GM12865 (cell line): ENCODE data around the gene R3HCC1L.
"Not testable (repeated sequence)": the region's sequence is repeated elsewhere in the genome, so short reads cannot be mapped to it uniquely, and the experiment has no call there.

Source experiments
- DNase-seq: peaks from one replicate; pipeline ENCODE4 v3.0.0; 2010; ENCODE audit warnings: low read depth
- H3K4me3 ChIP-seq: 2 replicates; pipeline ENCODE4 v1.5.1; 2011; ENCODE audit warnings: mild to moderate bottlenecking, low read depth, low read length, control low read depth
- TF ChIP-seq, protein P1 (sequence below): IDR thresholded peaks from 2 replicates; pipeline ENCODE4 v1.5.1; 2011; ENCODE audit warnings: low read length, control low read depth, low read depth, inconsistent platforms; ENCODE audit not compliant: insufficient read depth; ENCODE audit errors: missing control alignments

Gene R3HCC1L

DNA sequence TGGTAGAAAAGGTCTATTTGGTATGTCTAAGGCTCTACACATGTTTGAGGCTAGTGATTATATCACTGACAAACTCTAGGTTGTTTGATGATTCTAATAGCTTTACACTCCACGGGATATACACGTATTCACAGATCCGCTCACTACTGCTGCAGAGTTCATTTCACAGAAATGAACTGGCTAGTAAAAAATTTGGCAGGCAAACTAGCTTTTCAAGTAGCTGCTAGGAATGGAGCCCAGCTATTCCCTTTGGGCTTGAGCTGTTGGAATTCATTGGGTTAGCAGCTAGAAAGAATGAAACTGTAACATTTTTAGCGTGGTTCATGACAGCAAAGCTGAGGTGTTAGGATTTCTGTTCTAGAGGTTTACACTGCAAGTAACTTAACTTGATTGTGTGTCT, 37.6 kb downstream of the R3HCC1L start:
- H3K4me3 ChIP-seq = no peak overlapping the region
- TF ChIP-seq, protein P1, sequence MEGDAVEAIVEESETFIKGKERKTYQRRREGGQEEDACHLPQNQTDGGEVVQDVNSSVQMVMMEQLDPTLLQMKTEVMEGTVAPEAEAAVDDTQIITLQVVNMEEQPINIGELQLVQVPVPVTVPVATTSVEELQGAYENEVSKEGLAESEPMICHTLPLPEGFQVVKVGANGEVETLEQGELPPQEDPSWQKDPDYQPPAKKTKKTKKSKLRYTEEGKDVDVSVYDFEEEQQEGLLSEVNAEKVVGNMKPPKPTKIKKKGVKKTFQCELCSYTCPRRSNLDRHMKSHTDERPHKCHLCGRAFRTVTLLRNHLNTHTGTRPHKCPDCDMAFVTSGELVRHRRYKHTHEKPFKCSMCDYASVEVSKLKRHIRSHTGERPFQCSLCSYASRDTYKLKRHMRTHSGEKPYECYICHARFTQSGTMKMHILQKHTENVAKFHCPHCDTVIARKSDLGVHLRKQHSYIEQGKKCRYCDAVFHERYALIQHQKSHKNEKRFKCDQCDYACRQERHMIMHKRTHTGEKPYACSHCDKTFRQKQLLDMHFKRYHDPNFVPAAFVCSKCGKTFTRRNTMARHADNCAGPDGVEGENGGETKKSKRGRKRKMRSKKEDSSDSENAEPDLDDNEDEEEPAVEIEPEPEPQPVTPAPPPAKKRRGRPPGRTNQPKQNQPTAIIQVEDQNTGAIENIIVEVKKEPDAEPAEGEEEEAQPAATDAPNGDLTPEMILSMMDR = no peak
- no peak for DNase-seq

DNA sequence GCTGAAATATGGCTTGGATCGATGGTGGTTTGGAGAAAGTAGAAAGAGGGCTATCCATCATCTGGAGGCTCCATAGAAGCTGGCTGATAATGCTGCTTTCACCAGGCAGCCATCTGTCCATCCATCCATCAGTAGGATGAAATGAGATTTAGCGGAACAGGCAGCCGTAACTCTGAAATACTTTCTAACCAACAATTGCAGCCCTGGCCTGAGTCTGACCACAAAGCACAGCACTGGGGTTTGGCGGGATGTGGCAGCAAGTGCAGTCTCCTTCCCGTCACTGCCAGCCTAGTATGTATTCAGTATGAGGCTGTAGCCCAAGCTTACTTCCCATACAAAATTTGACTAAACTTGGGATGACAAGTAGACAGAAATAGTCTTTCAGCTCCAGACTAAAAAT, 38.0 kb downstream of the R3HCC1L start:
- no peak for DNase-seq
- TF ChIP-seq, protein P1 = no peak
- H3K4me3 ChIP-seq = no peak overlapping the region

DNA sequence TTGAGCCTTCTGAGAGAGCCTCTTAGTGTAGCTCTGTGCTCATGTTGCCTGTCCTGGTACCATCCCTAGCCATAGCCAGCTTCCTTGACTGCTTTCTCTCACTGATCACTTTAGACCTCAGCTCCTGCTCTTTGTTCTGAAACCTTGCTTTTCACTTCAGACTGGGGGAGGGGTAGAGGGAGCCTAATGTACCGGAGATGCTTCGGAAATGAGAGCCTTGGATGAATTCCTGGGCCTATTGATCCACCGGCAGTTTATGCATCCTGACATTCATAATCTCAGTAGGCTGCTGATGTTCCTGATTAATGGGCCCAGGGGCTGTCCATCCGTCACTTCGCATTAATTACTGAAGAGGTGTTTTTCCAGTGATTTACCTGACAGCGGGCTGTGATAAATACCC, 38.8 kb downstream of the R3HCC1L start:
- no peak overlapping the region for H3K4me3 ChIP-seq
- TF ChIP-seq, protein P1 = no peak
- no peak for DNase-seq

DNA sequence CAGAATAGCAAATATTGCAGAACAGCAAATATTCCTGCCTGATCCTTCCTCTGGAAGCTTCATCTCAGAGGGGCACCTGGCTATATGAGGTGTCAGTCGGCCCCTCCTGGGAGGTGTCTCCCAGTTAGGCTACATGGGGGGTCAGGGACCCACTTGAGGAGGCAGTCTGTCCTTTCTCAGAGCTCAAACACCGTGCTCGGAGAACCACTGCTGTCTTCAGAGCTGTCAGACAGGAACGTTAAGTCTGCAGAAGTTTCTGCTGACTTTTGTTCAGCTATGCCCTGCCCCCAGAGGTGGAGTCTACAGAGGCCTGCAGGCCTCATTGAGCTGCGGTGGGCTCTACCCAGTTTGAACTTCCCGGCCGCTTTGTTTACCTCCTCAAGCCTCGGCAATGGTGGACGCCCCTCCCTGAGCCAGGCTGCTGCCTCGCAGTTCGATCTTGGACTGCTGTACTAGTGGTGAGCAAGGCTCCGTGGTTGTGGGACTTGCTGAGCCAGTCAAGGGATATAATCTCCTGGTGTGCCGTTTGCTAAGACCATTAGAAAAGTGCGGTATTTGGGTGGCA, 48.0 kb downstream of the R3HCC1L start:
- H3K4me3 ChIP-seq = not testable (repeated sequence)

DNA sequence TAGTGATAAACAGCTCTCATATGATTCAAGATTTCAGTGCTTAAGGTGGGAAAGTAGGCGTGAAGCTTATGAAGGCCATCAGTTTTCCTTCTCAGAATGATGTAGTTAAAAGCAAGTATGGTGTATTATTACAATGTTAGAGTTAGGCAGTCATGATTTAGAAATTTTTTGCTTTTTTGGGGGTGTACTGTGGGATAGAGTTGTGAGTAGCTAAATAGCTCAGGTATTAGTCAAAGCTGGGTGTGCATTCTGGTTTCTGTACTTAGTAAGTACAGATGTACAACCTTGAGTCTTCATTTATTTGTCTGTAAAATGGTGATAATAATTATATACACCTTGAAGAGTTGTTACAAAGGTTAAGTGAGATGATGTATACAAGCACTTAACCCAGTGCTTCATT, 52.2 kb downstream of the R3HCC1L start:
- TF ChIP-seq, protein P1 = no peak
- H3K4me3 ChIP-seq = no peak overlapping the region
- DNase-seq = no peak

More for the DNA sequence above, 48.0 kb downstream of the R3HCC1L start:
- DNase-seq = not testable (repeated sequence)

DNA sequence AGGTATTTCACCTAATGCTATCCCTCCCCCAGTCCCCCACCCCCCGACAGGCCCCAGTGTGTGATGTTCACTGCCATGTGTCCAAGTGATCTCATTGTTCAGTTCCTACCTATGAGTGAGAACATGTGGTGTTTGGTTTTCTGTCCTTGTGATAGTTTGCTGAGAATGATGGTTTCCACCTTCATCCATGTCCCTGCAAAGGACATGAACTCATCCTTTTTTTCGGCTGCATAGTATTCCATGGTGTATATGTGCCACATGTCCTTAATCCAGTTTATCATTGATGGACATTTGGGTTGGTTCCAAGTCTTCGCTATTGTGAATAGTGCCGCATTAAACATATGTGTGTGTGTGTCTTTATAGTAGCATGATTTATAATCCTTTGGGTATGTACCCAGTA, 56.3 kb downstream of the R3HCC1L start:
- not testable (repeated sequence) for H3K4me3 ChIP-seq, DNase-seq

DNA sequence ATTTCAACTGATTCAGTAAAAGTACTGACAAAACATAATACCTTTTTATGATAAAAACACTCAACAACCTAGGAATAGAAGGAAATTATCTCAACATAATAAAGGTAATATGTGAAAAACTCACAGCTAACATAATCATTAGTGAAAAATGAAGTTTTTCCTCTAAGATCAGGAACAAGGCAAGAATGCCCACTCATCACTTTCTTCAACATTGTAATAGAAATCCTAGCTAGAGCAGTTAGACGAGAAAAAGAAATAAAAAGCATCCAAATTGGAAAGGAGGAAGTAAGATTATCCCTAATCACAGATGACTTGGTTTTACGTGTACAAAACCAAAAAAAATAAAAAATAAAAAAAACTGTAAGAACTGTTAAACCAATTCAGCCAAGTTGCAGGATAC, 58.6 kb downstream of the R3HCC1L start:
- TF ChIP-seq, protein P1 = no peak
- H3K4me3 ChIP-seq = no peak overlapping the region
- no peak for DNase-seq

DNA sequence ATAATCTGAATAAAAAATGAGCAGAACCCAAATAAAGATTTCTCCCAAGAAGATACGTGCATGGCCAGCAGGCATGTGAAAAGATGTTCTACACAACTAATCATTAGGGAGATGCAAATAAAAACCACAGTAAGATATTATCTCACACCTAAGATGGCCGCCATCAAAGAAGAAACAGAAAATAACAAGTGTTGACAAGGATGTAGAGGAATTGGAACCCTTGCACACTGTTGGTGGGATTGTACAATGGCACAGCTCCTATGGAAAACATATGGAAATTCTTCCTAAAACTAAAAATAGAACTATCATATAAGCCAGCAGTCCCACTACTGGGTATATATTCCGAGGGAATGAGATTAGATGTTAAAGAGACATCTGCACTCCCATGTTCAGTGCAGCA, 60.2 kb downstream of the R3HCC1L start:
- TF ChIP-seq, protein P1 = no peak

More for the DNA sequence above, 60.2 kb downstream of the R3HCC1L start:
- no peak overlapping the region for H3K4me3 ChIP-seq
- no peak for DNase-seq
